Fibroblast of lung (primary cell): Measurements from ENCODE around the gene TRIM41. TPM values are rescaled to one million over a fixed set of nuclear protein-coding genes. Genes with fewer than 3 reads are reported as not detected.

ENCODE experiments used
- DNase-seq, 2 donors: peaks; one replicate each; pipeline versions ENCODE4 v3.0.0 to v3.0.0-alpha.2; 2010; ENCODE audit warnings: low read depth in 2 of 2
- H2AFZ ChIP-seq: 2 replicates; pipeline ENCODE4 v1.5.1; 2012; ENCODE audit warnings: low read length, control low read depth, inconsistent platforms
- H3K27ac ChIP-seq: 2 replicates; pipeline ENCODE4 v1.5.1; 2011; ENCODE audit warnings: low read length, control low read depth; ENCODE audit not compliant: insufficient read depth
- H3K27me3 ChIP-seq: 2 replicates; pipeline ENCODE4 v1.5.1; 2011; ENCODE audit warnings: mild to moderate bottlenecking, low read length; ENCODE audit not compliant: control insufficient read depth, insufficient read depth
- H3K36me3 ChIP-seq: 2 replicates; pipeline ENCODE4 v1.5.1; 2011; ENCODE audit warnings: low read length; ENCODE audit not compliant: control insufficient read depth, insufficient read depth
- H3K4me1 ChIP-seq: 2 replicates; pipeline ENCODE4 v1.5.1; 2011; ENCODE audit warnings: low read length; ENCODE audit not compliant: control insufficient read depth, insufficient read depth; ENCODE audit errors: extremely low read depth
- H3K4me2 ChIP-seq: 2 replicates; pipeline ENCODE4 v1.5.1; 2011; ENCODE audit warnings: low read length, control low read depth; ENCODE audit not compliant: insufficient read depth; ENCODE audit errors: extremely low read depth
- H3K4me3 ChIP-seq, 4 experiments: fragments of 200-600 bp in 1 of 4; sonication (generic) in 1 of 4; replicated peaks in 1 of 4; 2 replicates each; pipeline ENCODE4 v1.5.1; 2011 to 2016; ENCODE audit warnings: low read length in 4 of 4, low read depth in 3 of 4, mild to moderate bottlenecking in 3 of 4, control low read depth in 2 of 4, inconsistent platforms in 1 of 4, mixed read lengths in 1 of 4; ENCODE audit not compliant: insufficient read depth in 1 of 4; ENCODE audit errors: control extremely low read depth in 1 of 4
- H3K79me2 ChIP-seq: 2 replicates; pipeline ENCODE4 v1.5.1; 2012; ENCODE audit warnings: mild to moderate bottlenecking, low read length, inconsistent platforms; ENCODE audit not compliant: control insufficient read depth, insufficient read depth
- H3K9ac ChIP-seq: 2 replicates; pipeline ENCODE4 v1.5.1; 2011; ENCODE audit warnings: mild to moderate bottlenecking, low read length, control low read depth; ENCODE audit not compliant: insufficient read depth
- H3K9me3 ChIP-seq: 2 replicates; pipeline ENCODE4 v1.5.1; 2012; ENCODE audit warnings: low read depth, low read length; ENCODE audit not compliant: control insufficient read depth, insufficient read depth
- H4K20me1 ChIP-seq: 2 replicates; pipeline ENCODE4 v1.5.1; 2011; ENCODE audit warnings: low read length; ENCODE audit not compliant: control insufficient read depth, insufficient read depth; ENCODE audit errors: extremely low read depth
- EZH2 ChIP-seq: IDR thresholded peaks from 2 replicates; pipeline ENCODE4 v1.5.1; 2012; ENCODE audit warnings: low read length, control low read depth, mild to moderate bottlenecking; ENCODE audit errors: missing control alignments
- polyA plus RNA-seq, 2 donors: library from polyadenylated mRNA; depleted of rRNA in 1 of 2; stranded (reverse) in 1 of 2; unstranded in 1 of 2; fragments of >200 nt; gene quantifications; 2 replicates each; pipeline ENCODE4 v1.2.1, GENCODE V29; 2011 to 2012; ENCODE audit warnings: missing spikeins in 1 of 2
- total RNA-seq: library from RNA; depleted of rRNA; stranded (reverse); fragments of >200 nt; gene quantifications from 2 replicates; pipeline ENCODE4 v1.2.1, GENCODE V29; 2014
- TF ChIP-seq, protein P1 (sequence below), 2 donors: IDR thresholded peaks in 1 of 2; conservative IDR thresholded peaks in 1 of 2; 1 replicate in 1 of 2; 2 replicates in 1 of 2; pipeline ENCODE4 v1.5.1; 2011 to 2012; ENCODE audit warnings: low read length in 2 of 2, control low read depth in 1 of 2, inconsistent platforms in 1 of 2, low read depth in 1 of 2, mild to moderate bottlenecking in 1 of 2

TRIM41 gene
- total and polyA plus RNA-seq, 2 donors (not counting 1 experiment from before 2014, with no cell fraction given) = 8.3 to 17.0 TPM

DNA sequence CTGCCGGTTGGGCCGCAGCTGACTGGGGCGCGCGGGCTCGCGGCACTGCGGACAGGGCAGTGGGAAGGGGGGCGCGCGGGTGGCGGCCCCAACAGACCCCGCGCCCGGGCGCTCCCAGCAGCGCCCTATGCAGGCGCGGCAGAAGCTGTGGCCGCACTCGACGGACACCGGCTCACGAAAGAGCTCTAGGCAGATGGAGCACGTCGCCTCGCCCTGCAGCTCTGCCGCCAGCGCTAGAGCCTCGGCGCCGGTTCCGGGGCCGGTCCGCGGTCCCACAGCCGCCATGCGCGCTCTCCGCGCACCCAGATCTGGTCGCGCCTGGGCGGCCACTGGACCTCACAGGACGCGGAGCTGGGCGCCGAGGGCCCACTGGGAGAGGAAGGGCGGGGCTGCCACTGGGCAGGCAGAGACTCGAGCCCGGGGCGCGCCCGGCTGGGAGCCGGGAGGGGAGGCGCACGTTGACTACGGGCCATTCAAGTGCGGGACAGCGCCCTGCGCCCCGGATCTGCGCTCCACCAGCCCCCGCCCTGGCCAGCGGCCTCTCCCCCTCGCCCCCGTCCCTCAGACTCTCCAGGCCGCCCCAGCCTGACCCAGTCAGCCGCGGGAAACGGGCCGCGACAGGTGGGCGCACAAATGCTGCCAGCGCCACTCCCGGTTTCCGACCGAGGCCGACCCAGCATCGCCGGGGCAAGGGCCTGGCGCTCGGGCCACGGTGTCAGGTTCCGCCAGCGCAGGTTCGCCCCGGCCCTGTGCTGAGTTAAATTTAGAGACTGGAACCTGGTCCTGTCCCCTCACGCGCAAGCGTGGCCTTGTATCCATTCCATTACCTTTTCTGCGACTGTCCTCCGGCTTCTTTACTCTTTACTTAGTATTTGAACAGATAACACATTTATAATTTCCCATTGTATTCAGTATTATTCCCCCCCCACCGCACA lies 18.0 kb upstream of the TRIM41 start, which contains the start of gene TRIM7:
Gene TRIM7 (minus strand): TSS at position 371 of the 935 bp plus-strand sequence. CDS start 86 bp downstream, at position 285.
- Histone ChIP-seq H3K27me3 (no peaks in the 10 kb centered on the region), H3K27ac (no peak within 1 kb of the TSS), H3K4me1 (peaks cover 8% of the 10 kb centered on the region), H2AFZ (peak within 1 kb of the TSS; percentile 44), H3K4me2 (peak within 1 kb of the TSS; percentile 81), H3K9me3 (no peaks in the 10 kb centered on the region), H3K9ac (peak within 1 kb of the TSS; percentile 58), H3K36me3 (no peaks in the 10 kb centered on the region), H4K20me1 (no peaks in the 10 kb centered on the region), H3K79me2 (no peaks in the 10 kb centered on the region), H3K4me3 (peak within 1 kb of the TSS; percentile 42 to 62 (median 60))
- DNase-seq = peak; percentile 30 to 34
- TF ChIP-seq, protein P1, sequence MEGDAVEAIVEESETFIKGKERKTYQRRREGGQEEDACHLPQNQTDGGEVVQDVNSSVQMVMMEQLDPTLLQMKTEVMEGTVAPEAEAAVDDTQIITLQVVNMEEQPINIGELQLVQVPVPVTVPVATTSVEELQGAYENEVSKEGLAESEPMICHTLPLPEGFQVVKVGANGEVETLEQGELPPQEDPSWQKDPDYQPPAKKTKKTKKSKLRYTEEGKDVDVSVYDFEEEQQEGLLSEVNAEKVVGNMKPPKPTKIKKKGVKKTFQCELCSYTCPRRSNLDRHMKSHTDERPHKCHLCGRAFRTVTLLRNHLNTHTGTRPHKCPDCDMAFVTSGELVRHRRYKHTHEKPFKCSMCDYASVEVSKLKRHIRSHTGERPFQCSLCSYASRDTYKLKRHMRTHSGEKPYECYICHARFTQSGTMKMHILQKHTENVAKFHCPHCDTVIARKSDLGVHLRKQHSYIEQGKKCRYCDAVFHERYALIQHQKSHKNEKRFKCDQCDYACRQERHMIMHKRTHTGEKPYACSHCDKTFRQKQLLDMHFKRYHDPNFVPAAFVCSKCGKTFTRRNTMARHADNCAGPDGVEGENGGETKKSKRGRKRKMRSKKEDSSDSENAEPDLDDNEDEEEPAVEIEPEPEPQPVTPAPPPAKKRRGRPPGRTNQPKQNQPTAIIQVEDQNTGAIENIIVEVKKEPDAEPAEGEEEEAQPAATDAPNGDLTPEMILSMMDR (conservative IDR thresholded peaks at IDR 0.05 in 1 of 2, IDR thresholded peaks at IDR 0.05 in 1 of 2; ENCODE audit: low read depth in 1 of 2, low read length in 2 of 2) = no peak

DNA sequence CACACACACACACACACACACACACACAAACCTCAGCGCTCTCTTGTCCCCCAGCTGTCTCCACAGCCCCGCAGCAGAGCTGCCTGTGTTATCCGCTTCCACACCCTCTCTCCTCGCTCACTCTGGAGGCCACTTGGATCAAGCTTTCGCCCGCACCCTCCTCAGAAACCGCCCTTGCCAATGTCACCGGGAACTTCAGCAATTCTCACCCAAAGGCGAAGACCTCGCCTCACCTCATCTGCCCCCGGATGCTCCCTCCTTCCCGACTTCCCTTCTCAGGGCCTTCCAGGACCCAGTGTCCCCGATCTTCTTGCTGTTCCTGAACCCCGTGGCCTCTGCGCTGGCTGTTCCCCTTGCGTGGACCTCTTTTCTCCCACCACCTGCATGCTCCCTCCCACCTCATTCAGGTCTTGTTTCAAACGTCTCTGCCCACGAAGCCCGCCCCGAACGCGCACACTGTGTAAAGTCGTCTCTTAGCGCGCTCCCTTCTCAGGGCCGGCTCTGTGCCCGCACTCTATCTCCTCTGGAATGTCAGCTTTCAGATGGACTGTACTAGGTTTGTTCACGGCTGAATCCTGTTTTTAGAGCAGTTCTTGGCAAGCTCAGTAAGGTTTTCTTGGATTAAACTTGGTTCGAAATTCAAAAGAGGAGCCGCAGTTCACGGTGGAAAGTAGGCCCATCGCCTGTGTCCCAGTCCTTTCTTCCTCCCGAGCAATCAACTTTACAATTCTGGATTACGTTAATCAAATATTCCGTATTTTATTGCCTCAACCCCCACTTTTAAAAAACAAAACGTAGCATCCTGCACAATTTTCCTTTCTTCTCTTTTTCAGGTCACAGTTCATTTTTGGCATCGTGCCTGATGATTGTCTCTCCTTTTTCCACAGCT lies 17.1 kb upstream of the TRIM41 start:
- peak; percentile 31 to 39 for DNase-seq
- H3K27me3 ChIP-seq = no peaks in the 10 kb centered on the region
- H3K79me2 ChIP-seq = no peaks in the 10 kb centered on the region
- peak overlapping the region; percentile 9 to 62 (median 28) for H3K4me3 ChIP-seq
- H4K20me1 ChIP-seq = no peaks in the 10 kb centered on the region
- H3K4me2 ChIP-seq = peak overlapping the region; percentile 81
- no peak overlapping the region for H3K9ac ChIP-seq
- no peak overlapping the region for H3K27ac ChIP-seq
- TF ChIP-seq EZH2 = no peak
- TF ChIP-seq, protein P1 (conservative IDR thresholded peaks at IDR 0.05 in 1 of 2, IDR thresholded peaks at IDR 0.05 in 1 of 2; ENCODE audit: low read depth in 1 of 2, low read length in 2 of 2) = no peak
- no peaks in the 10 kb centered on the region for H3K9me3 ChIP-seq
- H2AFZ ChIP-seq = peak overlapping the region; percentile 31
- H3K36me3 ChIP-seq = no peaks in the 10 kb centered on the region
- H3K4me1 ChIP-seq = peaks cover 8% of the 10 kb centered on the region
